Stimulated activated CD4-positive, alpha-beta T cell treated with anti-CD3 and anti-CD28 coated beads, TNF-alpha, amount 100 ng/mL, for 1 hour (primary cell): ENCODE results near the gene TAF1D.
"Not testable (repeated sequence)": the region's sequence is repeated elsewhere in the genome, so short reads cannot be mapped to it uniquely, and the experiment has no call there.

Experiments used
- DNase-seq, 3 donors: peaks; one replicate each; pipeline ENCODE4 v3.0.0-alpha.2; 2020; ENCODE audit warnings: low read depth in 3 of 3, low spot score in 1 of 3

TAF1D gene

DNA sequence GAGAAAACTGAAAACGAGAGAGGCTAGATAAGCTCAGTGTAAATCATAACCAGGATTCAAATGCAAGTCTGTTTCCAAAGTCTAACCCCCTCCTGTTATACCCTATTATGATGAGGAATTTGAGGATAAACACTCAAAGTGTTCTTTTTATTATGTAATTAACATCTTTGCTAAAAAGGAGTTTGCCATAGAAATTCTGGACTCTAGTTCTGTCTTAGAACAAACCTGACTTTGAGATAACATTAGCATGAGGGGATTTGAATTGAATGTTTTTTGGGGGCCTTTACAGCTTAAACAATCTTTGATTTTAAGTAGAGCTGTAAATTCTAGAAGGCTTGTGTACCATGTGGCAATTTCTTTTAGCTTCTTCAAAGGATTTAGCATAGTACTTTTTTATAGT, 9.7 kb upstream of the TAF1D start:
- no peak for DNase-seq

DNA sequence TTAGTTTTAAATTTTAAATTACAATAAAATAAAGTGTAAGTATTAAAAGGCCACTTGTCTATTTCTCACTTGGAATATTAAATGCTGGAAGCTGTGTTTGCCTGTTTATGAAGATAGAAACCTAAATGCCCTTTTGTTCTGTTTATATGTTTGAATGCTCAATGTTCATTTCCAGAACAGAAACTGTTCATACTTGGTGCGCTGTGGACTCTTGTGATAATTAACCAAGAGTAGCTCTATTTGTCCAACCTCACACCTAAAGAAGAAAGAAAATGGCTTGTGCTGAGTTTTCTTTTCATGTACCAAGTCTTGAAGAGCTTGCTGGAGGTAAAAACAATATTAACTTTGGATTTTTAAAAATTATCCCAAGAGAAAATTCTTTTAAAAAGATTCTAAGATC, 5.8 kb upstream of the TAF1D start:
- DNase-seq: no peak

DNA sequence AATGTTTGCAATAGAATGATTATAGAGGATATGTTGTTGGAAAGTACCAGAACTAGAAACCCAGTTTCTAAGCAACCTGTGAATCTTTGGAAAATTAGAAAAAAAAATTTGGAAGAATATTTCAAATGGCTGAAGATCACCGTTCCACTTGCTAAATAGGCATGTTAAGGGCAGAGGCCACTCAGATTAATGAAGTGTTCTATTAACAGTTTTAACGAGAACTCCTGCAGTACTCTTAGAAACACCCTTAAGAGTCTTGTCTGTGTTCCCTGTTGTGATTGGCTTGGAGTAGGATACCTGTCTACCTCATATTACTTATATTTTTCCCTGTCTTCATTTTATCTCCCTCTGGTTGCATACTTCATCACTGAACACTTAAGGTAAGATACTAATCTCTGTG, 4.8 kb upstream of the TAF1D start:
- no peak for DNase-seq

DNA sequence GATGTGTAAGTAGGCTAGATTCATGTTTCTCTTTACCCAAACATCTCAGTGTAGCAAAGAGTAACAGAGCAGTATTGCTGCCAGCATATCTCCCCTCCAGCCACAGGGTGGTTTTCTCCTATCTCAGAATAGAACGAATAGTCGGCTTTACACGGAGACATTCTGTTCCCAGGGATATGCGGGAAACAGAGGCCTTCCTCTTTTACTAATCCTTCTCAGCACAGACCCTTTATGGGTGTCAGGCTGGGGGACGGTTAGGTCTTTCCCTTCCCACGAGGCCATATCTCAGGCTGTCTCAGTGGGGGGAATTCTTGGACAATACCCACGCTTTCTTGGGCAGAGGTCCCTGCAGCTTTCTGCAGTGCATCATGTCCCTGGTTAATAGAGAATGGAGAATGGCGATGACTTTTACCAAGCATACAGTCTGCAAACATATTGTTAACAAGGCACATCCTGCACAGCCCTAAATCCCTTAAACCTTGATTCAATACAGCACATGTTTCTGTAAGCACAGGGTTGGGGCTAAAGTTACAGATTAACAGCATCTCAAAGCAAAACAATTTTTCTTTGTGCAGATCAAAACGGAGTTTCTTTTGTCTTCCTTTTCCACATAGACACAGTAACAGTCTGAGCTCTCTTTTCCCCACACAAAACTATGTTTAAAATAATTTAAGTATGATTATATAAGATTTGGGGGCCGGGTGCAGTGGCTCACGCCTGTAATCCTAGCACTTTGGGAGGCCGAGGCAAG, 3.9 kb upstream of the TAF1D start:
- DNase-seq: not testable (repeated sequence)

DNA sequence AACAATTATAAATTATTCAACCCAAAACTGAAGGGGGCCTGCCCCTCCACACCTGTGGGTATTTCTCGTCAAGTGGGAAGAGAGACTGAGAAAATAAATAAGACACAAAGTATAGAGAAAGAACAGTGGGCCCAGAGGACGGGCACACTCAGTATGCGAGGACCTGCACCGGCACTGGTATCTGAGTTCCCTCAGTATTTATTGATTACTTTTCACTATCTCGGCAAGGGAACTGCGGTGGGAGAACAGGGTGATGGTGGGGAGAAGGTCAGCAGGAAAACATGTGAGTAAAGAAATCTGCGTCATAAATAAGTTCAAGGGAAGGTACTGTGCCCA, 3.3 kb upstream of the TAF1D start:
- DNase-seq: no peak

DNA sequence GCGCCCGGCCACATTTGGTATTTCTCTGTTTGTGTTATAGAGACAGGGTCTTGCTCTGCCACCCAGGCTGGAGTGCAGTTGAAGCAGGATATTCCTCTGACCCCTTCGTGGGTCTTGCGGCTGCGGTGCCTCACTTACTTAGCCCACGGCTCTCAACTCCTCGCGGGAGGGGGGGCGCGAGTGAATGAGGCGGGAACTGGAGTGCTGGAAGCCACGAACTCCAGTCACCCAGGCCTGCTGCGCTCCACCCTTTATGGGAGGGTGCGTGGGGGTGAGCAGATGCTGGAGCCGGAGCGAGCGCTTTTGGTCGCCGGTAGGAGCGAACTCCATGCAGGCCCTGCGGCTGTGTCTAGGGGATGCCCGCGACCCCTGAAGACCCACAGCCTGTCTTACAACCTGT, 2.0 kb upstream of the TAF1D start:
- DNase-seq: no peak

DNA sequence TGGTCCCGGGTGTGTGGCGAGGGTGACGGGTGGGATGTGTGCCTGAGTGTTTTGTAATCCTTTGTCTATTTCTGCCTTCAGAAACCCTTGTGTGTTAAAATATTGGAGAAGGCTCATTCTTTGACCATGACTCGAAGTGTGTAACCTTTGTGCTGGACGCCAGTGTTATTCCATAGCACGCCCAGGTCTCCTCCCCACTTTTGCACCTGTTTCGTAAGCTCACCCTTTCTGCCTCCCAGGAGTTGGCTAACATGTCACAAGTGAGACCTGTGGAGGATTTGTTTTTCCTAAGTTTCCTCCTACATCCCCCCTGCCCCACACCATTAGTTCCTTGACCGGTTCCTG, 559 bp upstream of the TAF1D start:
- no peak for DNase-seq

DNA sequence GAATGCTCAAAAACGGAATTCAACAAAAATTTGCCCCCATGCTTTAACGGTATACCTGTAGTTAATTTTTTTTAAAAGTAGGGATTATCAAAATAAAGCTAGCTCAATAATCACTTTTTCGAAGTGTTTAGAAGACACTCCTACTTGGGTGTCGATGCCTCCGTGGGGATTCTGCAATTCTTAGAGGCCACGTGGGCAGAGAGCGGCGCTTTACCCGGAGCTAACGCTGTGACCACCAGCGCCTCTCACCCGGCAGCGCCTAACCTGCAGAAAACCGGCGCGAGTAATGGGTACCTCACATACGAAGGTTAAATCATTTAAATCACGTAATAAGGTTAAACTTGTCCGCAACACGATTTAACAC, 583 bp downstream of the TAF1D start:
- peak; percentile 11 to 49 (median 25) for DNase-seq

DNA sequence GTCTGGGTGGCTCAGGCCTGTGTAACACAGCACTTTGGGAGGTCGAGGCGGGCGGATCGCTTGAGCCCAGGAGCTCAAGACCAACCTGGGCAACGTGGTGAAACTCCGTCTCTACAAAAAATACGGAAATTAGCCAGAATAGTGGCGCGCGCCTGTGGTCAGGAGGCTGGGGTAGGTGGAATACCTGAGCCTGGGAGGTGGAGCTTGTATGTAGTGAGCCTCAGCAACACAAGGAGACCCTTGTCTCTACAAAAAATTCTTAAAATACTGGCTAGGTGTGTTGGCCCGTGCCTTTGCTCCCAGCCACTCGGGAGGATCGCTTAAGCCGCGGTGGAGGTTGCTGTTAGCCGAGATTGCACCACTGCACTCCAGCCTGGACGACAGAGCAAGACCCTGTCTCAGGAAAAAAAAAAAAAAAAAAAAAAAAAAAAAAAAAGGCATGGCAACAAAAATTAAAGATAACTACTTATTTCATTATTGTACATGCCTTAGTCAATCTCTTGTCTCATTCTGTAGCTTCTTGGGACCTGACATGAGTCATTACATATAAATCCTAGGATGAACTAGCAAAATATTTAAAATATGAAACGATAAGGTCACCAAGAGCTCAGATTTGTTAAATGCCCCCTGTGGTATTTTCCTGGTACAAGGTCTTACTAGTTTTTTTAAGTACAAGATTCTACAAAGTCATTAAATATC, 1.1 kb downstream of the TAF1D start:
- DNase-seq: peak in 1 of 3 donors; percentile 18

DNA sequence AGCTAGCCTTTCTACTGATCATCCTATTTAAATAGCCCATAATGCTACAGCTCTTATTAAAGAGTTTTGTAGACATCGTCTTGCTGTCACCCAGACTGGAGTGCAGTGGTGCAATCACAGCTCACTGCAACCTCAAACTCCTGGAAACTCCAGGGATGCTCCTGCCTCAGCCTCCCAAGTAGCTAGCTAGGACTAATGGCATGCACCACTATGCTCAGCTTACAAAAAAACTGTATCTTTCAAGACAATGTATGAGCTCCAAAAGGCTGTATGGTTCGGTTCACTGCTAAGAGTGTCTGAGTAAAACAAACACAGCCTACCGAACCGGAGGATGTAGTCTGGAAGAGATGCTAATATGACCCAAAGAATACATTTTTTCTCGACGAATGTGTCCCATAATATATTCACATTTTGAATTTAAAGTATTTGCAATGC, 2.6 kb downstream of the TAF1D start:
- no peak for DNase-seq

DNA sequence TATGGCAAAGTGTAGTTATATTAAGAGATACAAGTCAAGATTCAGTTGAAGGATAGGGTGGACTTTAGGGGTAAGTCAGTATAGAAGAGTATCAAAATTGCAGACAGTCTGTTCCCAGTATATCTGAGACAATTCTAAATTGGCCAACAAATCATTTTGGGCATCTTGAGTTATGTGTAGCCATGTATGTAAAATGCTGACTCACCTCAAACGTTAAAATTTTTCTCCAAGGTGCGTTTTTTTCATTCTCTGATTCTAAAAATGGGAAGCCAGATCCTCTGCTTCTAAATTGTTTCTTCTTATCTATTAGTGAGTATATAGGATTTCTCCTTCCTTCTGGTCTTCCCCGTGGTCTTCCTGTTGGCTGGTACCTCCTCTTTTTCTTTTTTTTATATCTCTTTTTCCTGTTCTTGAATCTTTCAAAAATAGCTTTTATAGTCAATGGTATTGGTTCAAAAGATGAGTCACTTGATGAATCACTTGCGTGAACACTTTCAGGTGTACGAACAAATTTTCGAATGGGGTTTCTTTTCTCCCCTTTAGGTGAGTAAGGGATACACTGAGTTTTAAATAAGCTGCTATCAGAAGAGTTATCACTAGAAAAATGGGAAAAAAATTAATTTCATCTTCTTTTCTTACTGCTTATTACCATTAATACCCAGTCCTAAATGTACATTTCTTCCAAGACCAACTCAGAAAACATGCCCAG, 3.2 kb downstream of the TAF1D start:
- no peak for DNase-seq

DNA sequence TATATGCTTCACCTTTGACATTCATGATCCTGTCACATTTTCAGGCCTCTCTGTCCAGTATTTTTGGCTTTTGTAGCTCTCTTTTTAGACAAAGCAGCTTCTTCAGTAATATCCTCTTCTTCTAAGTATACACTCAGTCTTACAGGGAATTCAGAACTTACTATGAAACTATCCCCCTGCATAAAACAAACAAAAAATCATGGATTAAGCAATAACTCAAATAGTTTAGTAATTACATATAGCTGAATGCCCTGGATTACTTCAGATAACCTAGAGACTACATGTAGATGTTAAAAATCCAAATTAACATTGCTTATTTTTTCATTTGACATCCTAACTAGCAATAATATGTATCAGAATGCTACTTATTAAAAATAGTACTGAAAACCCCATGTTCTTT, 5.2 kb downstream of the TAF1D start:
- no peak for DNase-seq

DNA sequence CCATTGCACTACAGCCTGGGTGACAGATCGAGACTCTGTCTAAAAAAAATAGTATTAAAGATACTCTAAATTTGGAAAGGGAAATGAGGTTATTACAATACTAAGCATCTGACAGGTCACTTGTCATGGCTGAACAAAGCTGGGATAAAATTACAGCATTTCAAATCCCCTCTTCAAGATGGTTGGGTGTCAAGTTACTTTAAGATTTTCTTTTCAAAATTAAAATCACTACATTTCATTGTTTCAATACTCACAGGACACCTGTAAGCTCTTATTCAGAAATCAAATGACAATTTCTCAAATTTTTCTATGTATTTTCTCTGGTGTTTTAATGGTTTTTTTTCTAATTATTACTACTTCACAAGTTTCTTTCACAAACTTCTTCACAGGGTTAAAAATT, 5.7 kb downstream of the TAF1D start:
- DNase-seq: no peak

DNA sequence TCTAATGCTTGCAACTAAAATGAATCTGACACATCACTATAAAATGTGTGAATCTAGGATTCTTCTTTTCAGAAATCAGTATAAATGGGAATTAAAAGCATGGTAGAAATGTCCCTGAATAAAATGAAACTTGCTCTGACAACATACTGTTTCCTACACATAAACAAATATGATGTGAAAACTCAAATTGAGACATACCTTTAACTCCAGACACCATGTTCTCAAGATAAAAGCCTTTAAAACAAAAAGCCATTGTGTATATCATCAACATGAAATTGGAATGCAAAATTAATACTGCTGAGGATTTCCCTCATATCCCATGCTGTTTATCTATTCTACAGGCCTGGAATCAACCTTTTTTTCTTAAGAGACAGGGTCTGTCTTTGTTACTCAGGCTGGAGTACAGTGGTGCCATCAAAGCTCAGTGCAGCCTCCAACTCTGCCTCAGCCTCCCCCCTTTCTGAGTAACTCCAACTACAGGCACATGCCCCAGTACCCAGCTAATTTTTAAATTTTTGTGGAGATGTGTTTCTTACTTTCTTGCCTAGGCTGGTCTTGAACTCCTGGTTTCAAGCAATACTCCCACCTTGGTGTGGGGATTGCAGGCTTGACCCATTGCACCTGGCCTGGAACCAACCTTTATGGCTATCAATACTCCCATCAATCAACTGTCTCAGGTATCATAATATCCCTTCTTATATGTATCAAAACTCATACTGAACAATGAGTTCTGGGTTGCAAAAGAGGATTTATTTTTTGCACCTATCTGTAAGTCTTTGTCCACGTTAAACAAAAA, 6.7 kb downstream of the TAF1D start:
- DNase-seq: no peak

DNA sequence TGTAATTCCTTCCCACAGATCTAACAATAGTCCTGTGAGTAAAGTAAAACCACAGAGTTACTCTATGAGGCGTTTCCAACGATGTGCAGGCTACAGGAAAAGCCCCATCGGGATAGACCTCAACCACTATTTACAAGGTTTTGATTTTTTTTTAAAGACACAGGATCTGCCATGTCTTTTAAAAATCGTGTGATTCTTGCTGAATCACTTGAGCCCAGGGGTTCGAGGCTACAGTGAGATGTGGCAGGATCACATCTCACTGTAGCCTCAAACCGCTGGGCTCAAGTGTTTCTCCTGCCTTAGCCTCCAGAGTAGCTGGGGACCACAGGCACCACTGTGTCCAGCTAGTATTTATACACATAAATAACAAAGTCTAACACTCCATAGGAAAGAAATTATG, 7.8 kb downstream of the TAF1D start:
- DNase-seq: no peak

DNA sequence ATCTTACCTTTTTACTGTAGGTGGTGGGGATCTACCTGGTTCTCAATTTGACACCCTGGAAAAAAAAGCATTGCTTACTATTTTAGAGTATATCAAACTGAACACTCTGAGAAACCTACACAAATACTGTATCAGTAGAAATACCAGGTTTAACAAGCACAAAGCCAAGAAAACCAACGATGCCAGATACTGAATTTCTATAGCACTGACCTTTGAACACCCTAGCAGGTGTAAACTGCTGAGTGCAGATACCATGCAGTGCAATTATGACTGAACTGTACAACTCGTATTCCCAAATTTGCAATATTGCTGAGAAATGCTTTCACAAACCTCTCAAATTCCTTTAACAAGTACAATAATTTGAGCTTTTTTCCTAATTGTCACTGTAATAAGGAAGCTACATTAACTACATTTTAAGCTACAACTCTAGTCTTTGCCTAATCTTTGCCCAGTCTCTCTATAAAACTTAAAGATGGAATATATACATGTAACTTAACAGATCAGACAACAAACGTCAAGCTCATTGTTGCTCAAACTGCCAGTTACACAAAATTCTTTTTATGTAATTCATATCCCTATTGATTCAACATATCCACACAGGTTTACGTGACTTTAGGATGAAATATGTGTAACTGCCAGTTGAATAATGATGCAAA, 8.9 kb downstream of the TAF1D start:
- no peak for DNase-seq

DNA sequence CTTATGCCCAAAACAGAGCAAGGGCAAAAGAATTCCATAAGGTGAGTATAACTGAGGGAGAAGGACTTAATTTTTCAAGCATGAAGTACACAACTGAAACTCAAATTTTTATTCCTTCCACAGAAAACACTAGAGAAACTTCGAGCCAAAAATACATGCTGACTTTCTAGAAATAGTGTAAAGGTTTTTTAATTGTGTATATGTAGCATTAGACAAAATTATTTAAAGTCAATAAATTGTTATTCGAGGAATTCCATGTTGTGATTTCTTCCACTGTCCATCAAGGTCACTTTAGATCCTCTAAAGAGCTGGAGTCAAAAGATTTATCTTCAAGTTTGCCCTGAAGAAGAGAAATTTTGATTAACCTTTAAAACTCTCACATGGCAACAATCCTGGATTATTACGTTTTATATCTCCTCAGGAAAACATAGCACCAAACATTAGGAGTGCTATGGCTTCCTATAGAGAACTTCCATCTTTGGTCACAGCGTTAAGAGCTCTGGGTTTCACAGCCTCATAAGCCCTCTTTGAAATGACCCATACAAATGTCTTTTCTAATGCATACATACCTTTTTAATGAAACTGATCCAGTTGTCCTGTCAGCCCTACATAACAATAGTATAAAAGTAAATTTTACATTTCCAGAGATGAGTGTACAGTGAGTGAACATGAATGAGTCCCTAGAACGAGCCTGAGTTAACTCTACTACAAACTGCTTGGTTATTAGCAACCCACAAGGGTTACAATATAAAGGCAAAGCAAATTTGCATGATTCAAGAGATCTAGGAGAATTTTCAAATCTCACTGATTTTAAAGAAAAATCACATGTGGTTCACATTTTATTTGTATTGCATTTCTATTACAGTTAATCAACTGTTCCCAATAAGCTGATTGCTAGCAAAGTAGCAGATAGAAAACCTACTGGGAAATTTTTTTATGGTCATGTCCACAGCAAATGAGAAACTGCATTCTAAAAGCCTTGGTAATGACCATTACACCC, 10.9 kb downstream of the TAF1D start:
- DNase-seq: no peak

DNA sequence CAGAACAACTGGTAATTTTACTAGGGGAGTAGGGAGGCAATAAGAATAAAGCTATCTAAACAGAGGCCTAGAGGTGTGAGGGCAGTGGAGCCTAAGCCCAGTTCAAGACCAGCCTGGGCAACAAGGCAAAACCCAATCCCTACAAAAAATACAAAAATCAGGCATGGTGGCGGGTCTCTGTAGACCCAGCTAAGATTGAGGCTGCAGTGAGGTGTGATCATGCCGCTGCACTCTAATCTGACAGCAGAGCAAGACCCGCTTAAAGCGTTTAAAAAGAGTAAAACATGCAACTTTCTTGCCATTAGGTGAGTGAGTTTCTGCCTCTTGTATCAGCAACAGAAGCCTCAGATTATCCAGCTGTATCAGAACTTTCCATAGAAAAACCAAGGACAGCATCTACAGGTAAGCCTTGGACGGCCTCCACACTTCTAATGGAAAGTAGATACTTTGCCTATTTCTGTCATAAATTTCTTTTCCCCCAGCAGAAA, 12.1 kb downstream of the TAF1D start:
- DNase-seq: no peak

DNA sequence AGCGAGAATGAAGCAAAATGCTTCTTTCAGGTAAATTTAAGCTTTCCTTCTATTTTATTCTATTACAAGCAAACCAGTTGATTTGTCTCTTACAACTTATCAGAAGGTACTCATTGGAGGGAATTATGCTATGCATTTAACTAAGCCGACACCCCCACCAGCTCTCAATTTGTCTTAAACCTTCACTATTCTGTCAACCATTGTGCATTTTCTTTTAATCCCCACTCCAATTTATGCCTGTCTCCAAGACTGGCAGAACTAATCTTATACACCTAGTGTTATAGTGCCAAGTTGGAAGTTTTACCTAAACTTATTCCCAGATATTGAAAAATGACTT, 12.5 kb downstream of the TAF1D start:
- no peak for DNase-seq
